GM23248 (cell line): ENCODE results near the gene BMPR1B. TPM values are rescaled to one million over a fixed set of nuclear protein-coding genes. Genes with fewer than 3 reads are reported as not detected.

Source experiments
- DNase-seq: peaks from one replicate; pipeline ENCODE4 v3.0.0-alpha.2; 2015
- H2AFZ ChIP-seq: fragments of 200-600 bp; sonication (generic); 2 replicates; pipeline ENCODE4 v1.6.1; 2016; ENCODE audit warnings: antibody characterized with exemption
- H3F3A ChIP-seq: fragments of 200-600 bp; sonication (generic); 2 replicates; pipeline ENCODE4 v1.6.1; 2016; ENCODE audit warnings: mild to moderate bottlenecking, antibody characterized with exemption, mixed run types; ENCODE audit not compliant: insufficient read depth
- H3K27ac ChIP-seq: fragments of 200-600 bp; sonication (generic); 2 replicates; pipeline ENCODE4 v1.5.1; 2016; ENCODE audit warnings: mild to moderate bottlenecking
- H3K27me3 ChIP-seq: fragments of 200-600 bp; sonication (generic); replicated peaks from 2 replicates; pipeline ENCODE4 v1.6.1; 2016; ENCODE audit warnings: mild to moderate bottlenecking; ENCODE audit not compliant: insufficient read depth
- H3K36me3 ChIP-seq: fragments of 200-600 bp; sonication (generic); 2 replicates; pipeline ENCODE4 v1.6.1; 2016; ENCODE audit warnings: low read depth, mild to moderate bottlenecking
- H3K4me1 ChIP-seq: fragments of 200-600 bp; sonication (generic); 2 replicates; pipeline ENCODE4 v1.6.1; 2016; ENCODE audit warnings: mild to moderate bottlenecking; ENCODE audit not compliant: insufficient read depth
- H3K4me2 ChIP-seq: fragments of 200-600 bp; sonication (generic); one replicate; pipeline ENCODE4 v1.6.1; 2016; ENCODE audit warnings: mild to moderate bottlenecking; ENCODE audit not compliant: unreplicated experiment
- H3K4me3 ChIP-seq: fragments of 200-600 bp; sonication (generic); 2 replicates; pipeline ENCODE4 v1.5.1; 2016; ENCODE audit warnings: mild to moderate bottlenecking
- H3K79me2 ChIP-seq: fragments of 200-600 bp; sonication (generic); 2 replicates; pipeline ENCODE4 v1.6.1; 2016; ENCODE audit warnings: mild to moderate bottlenecking; ENCODE audit not compliant: insufficient read depth
- H3K9ac ChIP-seq: fragments of 200-600 bp; sonication (generic); 2 replicates; pipeline ENCODE4 v1.6.1; 2016; ENCODE audit warnings: mild to moderate bottlenecking
- H3K9me2 ChIP-seq: fragments of 200-600 bp; sonication (generic); 2 replicates; pipeline ENCODE4 v1.6.1; 2016; ENCODE audit warnings: mixed run types, mild to moderate bottlenecking, moderate library complexity; ENCODE audit not compliant: insufficient read depth
- H3K9me3 ChIP-seq: fragments of 200-600 bp; sonication (generic); one replicate; pipeline ENCODE4 v1.6.1; 2017; ENCODE audit warnings: low read depth
- H4K20me1 ChIP-seq: fragments of 200-600 bp; sonication (generic); 2 replicates; pipeline ENCODE4 v1.6.0; 2016; ENCODE audit not compliant: insufficient read depth
- EZH2 ChIP-seq: fragments of 200-600 bp; sonication (generic); IDR thresholded peaks from 2 replicates; pipeline ENCODE4 v1.6.1; 2018; ENCODE audit warnings: antibody characterized with exemption, mild to moderate bottlenecking; ENCODE audit not compliant: insufficient read depth, poor library complexity, severe bottlenecking
- EZH2phosphoT487 ChIP-seq: fragments of 200-600 bp; sonication (generic); IDR thresholded peaks from 2 replicates; pipeline ENCODE4 v1.6.1; 2018; ENCODE audit warnings: antibody characterized with exemption, moderate library complexity, mild to moderate bottlenecking, low read depth; ENCODE audit not compliant: insufficient read depth
- WGBS, 2 experiments: methylation state at CpG; one replicate each; pipeline ENCODE4 v1.1.6; 2015 to 2017; ENCODE audit warnings: low lambda C conversion rate in 2 of 2, low coverage in 1 of 2; ENCODE audit errors: missing lambda C conversion rate in 2 of 2; 5-methylcytosine and 5-hydroxymethylcytosine counted together
- in situ Hi-C: fragments of 300-500 bp; cut with MboI; formaldehyde crosslinking; loops from 2 replicates; pipeline ENCODE4 v1.15.0; 2020
- polyA plus RNA-seq: library from polyadenylated mRNA; unstranded; fragments of >200 nt; fragmentation: Nextera tagmentation; extraction: Ambion mirVana; gene quantifications from 2 replicates; pipeline ENCODE4 v1.2.1, GENCODE V29; 2016
- total RNA-seq: library from RNA; depleted of rRNA; stranded (reverse); fragments of >200 nt; shearing (Covaris generic); gene quantifications from 2 replicates; pipeline ENCODE4 v1.2.3, GENCODE V29; 2014

BMPR1B gene
- total and polyA plus RNA-seq, 2 experiments from 2014 or later = 0.60 to 0.76 TPM

DNA sequence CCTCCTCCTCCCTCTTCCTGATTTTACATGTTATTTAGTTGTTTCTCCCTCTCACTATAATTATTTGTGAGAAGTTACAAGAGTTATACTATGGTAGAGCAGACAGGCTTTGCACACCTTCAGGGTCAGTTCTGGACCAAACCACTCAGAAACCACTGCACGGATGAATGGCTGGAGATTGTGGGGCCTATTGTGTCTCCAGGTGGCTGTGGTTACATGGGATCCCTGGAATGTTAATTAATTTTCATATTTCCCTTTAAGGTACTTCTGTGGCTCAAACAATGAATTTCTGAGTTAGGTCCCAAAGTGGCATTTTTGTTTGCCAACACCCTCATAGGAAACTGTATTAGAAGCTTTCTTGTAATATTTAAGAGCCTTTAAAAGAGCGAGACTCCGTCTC, 151.9 kb downstream of the BMPR1B start:
- H3F3A ChIP-seq = no peaks in the 10 kb centered on the region
- TF ChIP-seq EZH2 = no peak
- TF ChIP-seq EZH2phosphoT487 = no peak

DNA sequence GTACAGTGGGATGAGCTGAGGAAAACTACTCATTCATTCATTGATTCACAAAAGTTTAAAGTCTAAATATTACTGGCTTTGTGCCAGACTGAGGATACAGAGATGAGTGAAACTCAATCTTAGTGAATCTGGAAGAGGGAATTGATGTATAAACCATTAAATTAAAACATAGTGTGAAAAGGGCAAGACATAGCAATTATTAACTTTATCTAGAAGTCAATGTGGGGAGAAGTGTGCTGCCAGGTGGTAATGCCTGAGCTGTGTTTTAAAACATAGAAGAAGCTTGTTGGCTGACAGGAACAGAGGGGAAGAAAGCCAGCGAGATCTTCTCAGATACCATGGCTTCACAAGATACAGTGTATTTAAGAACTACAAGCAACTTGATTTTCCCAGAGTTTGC, 153.4 kb downstream of the BMPR1B start:
- H4K20me1 ChIP-seq = no peaks in the 10 kb centered on the region
- no peaks in the 10 kb centered on the region for H3F3A ChIP-seq
- H3K4me1 ChIP-seq = no peaks in the 10 kb centered on the region
- no peaks in the 10 kb centered on the region for H3K9me2 ChIP-seq
- WGBS, 2 experiments = 68 to 77% methylated on average over 1 of the region's 1 CpG
- no peaks in the 10 kb centered on the region for H3K27me3 ChIP-seq
- TF ChIP-seq EZH2phosphoT487 (no peak), EZH2 (no peak)
- no peak for DNase-seq
- no peak overlapping the region for H3K27ac ChIP-seq
- no peaks in the 10 kb centered on the region for H3K36me3 ChIP-seq
- no peak overlapping the region for H3K4me2 ChIP-seq
- no peaks in the 10 kb centered on the region for H3K9me3 ChIP-seq
- no peak overlapping the region for H3K4me3 ChIP-seq
- in situ Hi-C loops = no loop called here
- H2AFZ ChIP-seq = no peak overlapping the region
- H3K9ac ChIP-seq = no peak overlapping the region
- H3K79me2 ChIP-seq = no peaks in the 10 kb centered on the region

More for the DNA sequence above, 151.9 kb downstream of the BMPR1B start:
- Histone ChIP-seq H3K4me1 (no peaks in the 10 kb centered on the region), H3K36me3 (no peaks in the 10 kb centered on the region), H3K9ac (no peak overlapping the region), H2AFZ (no peak overlapping the region), H3K79me2 (no peaks in the 10 kb centered on the region), H3K9me3 (no peaks in the 10 kb centered on the region), H3K27ac (no peak overlapping the region), H3K4me3 (no peak overlapping the region), H4K20me1 (no peaks in the 10 kb centered on the region), H3K4me2 (no peak overlapping the region), H3K27me3 (no peaks in the 10 kb centered on the region), H3K9me2 (no peaks in the 10 kb centered on the region)
- 94 to 99% methylated on average over 3 of the region's 3 CpGs for WGBS, 2 experiments
- in situ Hi-C loops = no loop called here
- no peak for DNase-seq

DNA sequence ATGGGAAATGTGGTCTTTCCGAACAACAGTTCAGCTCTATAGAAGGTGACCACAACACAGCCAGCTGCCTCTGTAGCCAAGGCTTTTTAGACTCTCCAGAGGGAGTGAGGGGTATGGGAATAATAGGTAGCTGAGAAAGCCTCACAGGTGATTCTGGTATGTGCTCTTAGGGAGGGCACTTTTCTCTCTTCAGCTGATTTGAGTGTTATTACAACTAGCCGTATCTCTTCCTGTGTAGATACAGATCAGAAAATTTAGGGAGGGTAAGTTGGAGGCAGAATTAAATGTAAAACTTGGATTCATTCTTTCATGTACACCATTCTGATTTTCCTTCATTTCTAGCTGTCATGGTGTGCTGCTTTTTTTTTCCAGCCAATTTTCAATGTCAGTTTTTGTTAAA, 154.9 kb downstream of the BMPR1B start:
- H3K9me2 ChIP-seq = no peaks in the 10 kb centered on the region
- H3K9ac ChIP-seq = no peak overlapping the region
- H3F3A ChIP-seq = no peaks in the 10 kb centered on the region
- H3K4me3 ChIP-seq = no peak overlapping the region
- no peaks in the 10 kb centered on the region for H3K9me3 ChIP-seq
- H4K20me1 ChIP-seq = no peaks in the 10 kb centered on the region
- no peaks in the 10 kb centered on the region for H3K79me2 ChIP-seq
- H3K27ac ChIP-seq = no peak overlapping the region
- H2AFZ ChIP-seq = no peak overlapping the region
- no peak for DNase-seq
- H3K4me2 ChIP-seq = no peak overlapping the region
- H3K27me3 ChIP-seq = no peaks in the 10 kb centered on the region
- TF ChIP-seq EZH2 (no peak), EZH2phosphoT487 (no peak)
- no peaks in the 10 kb centered on the region for H3K4me1 ChIP-seq
- WGBS, 2 experiments = 91 to 92% methylated on average over 2 of the region's 2 CpGs
- in situ Hi-C loops = no loop called here
- no peaks in the 10 kb centered on the region for H3K36me3 ChIP-seq

- Histone ChIP-seq H3K4me2 (no peak overlapping the region), H3K36me3 (no peaks in the 10 kb centered on the region), H4K20me1 (no peaks in the 10 kb centered on the region), H3F3A (no peaks in the 10 kb centered on the region), H3K79me2 (no peaks in the 10 kb centered on the region), H3K9me2 (no peaks in the 10 kb centered on the region), H3K27ac (no peak overlapping the region), H3K27me3 (no peaks in the 10 kb centered on the region), H3K4me3 (no peak overlapping the region), H3K9ac (no peak overlapping the region), H3K9me3 (no peaks in the 10 kb centered on the region), H2AFZ (no peak overlapping the region), H3K4me1 (no peaks in the 10 kb centered on the region)
- WGBS, 2 experiments = 90 to 98% methylated on average over 1 of the region's 1 CpG
- in situ Hi-C loops = no loop called here
- no peak for TF ChIP-seq EZH2phosphoT487
- no peak for TF ChIP-seq EZH2
- DNase-seq = no peak
Observed at GRCh38 chr4:94913316-94913715, 155.6 kb downstream of the BMPR1B start.

GRCh38 chr4:94917146-94917545, 159.4 kb downstream of the BMPR1B start:
- H4K20me1 ChIP-seq = no peaks in the 10 kb centered on the region
- H3K79me2 ChIP-seq = no peaks in the 10 kb centered on the region
- H3K27ac ChIP-seq = no peak overlapping the region
- no peaks in the 10 kb centered on the region for H3K9me3 ChIP-seq
- no peaks in the 10 kb centered on the region for H3K9me2 ChIP-seq
- TF ChIP-seq EZH2 = no peak
- no peak for TF ChIP-seq EZH2phosphoT487
- H3K36me3 ChIP-seq = no peaks in the 10 kb centered on the region
- no peaks in the 10 kb centered on the region for H3F3A ChIP-seq
- H3K9ac ChIP-seq = no peak overlapping the region
- no peak overlapping the region for H3K4me2 ChIP-seq
- no peak overlapping the region for H2AFZ ChIP-seq
- in situ Hi-C loops = no loop called here
- H3K4me1 ChIP-seq = no peaks in the 10 kb centered on the region
- no peak overlapping the region for H3K4me3 ChIP-seq
- no peak for DNase-seq
- H3K27me3 ChIP-seq = no peaks in the 10 kb centered on the region
- 71 to 80% methylated on average over 2 of the region's 2 CpGs for WGBS, 2 experiments
